ENCODE measurements around the gene WDR91.

The WDR91 gene

DNA sequence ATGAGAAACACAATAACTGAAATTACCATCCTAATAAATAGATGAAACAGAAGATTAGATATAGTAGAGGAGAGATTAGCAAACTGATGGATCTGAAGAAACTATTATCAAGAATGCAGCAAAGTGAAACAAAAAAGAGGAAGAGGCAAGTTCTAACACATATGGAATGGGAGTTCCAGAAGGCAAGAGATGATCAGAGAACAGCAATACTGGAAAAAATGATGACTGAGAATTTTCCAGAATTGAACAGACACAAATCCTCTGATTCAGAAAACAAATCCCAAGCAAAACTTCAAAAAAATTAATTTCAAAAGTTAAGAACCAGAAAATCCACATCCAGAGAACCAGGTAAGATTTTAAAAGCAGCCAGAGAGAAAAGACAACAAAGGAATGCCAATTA lies 20.6 kb downstream of the WDR91 start:
- TF ChIP-seq, protein P1, sequence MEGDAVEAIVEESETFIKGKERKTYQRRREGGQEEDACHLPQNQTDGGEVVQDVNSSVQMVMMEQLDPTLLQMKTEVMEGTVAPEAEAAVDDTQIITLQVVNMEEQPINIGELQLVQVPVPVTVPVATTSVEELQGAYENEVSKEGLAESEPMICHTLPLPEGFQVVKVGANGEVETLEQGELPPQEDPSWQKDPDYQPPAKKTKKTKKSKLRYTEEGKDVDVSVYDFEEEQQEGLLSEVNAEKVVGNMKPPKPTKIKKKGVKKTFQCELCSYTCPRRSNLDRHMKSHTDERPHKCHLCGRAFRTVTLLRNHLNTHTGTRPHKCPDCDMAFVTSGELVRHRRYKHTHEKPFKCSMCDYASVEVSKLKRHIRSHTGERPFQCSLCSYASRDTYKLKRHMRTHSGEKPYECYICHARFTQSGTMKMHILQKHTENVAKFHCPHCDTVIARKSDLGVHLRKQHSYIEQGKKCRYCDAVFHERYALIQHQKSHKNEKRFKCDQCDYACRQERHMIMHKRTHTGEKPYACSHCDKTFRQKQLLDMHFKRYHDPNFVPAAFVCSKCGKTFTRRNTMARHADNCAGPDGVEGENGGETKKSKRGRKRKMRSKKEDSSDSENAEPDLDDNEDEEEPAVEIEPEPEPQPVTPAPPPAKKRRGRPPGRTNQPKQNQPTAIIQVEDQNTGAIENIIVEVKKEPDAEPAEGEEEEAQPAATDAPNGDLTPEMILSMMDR (IDR thresholded peaks at IDR 0.05) = no peak
- Histone ChIP-seq H3K4me1 (ENCODE audit: control insufficient read depth in 1 of 2, insufficient read depth in 1 of 2, low read depth in 1 of 2, low read length in 1 of 2) (no peaks in the 10 kb centered on the region), H3K9me3 (no peaks in the 10 kb centered on the region), H3K27me3 (no peaks in the 10 kb centered on the region), H3K4me3 (ENCODE audit: low read depth in 1 of 2, low read length in 1 of 2) (no peak overlapping the region), H3K36me3 (peaks cover 84% of the 10 kb centered on the region), H3K27ac (no peak overlapping the region)

DNA sequence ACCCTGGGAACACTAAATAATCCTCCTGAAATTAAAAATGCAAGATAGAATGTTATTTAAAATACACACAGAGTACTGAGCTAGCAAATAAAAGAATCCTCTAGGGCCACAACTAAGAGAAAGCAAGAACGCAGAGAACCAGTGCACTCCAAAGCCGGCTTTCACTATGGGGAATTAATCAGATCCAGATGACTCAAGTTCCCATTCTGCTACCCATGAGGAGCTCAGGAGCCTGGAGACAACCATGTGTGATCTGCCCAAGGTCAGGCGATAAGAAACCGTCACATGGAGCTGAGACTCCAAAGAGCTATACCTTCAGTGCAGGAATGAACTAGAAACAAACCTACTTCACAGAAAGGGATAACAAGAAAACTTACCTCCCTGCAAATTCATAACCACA lies 21.4 kb downstream of the WDR91 start:
- H3K4me1 ChIP-seq (ENCODE audit: control insufficient read depth in 1 of 2, insufficient read depth in 1 of 2, low read depth in 1 of 2, low read length in 1 of 2) = no peaks in the 10 kb centered on the region
- TF ChIP-seq, protein P1 (IDR thresholded peaks at IDR 0.05) = no peak

DNA sequence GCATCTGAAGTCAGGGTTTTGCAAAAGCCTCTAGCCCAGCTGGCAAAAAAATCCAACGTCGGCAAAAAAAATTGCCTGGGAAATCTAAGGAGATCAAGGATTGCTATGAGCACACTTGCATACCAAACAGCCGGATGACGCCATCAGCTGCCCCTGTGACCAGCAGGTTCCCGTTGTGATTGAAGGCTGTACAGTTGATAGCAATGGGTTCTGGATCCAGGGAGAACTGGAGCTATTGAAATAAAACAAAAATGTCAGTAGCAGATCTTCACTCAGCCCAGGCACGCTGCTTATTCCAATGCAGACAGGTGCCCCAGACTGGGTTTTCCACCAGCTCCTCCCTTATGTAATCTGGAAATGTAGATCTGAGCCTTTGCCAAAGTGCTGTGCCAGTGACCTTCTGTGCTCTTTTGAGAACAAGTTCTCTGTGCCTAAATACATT lies 22.1 kb downstream of the WDR91 start:
- Histone ChIP-seq H3K27me3 (no peaks in the 10 kb centered on the region), H3K36me3 (peaks cover 85% of the 10 kb centered on the region), H3K4me3 (ENCODE audit: low read depth in 1 of 2, low read length in 1 of 2) (no peak overlapping the region), H3K4me1 (ENCODE audit: control insufficient read depth in 1 of 2, insufficient read depth in 1 of 2, low read depth in 1 of 2, low read length in 1 of 2) (no peaks in the 10 kb centered on the region), H3K27ac (no peak overlapping the region), H3K9me3 (no peaks in the 10 kb centered on the region)
- TF ChIP-seq, protein P1 (IDR thresholded peaks at IDR 0.05) = no peak

More for the DNA sequence above, 21.4 kb downstream of the WDR91 start:
- no peaks in the 10 kb centered on the region for H3K9me3 ChIP-seq
- no peak overlapping the region for H3K4me3 ChIP-seq (ENCODE audit: low read depth in 1 of 2, low read length in 1 of 2)
- H3K27ac ChIP-seq = no peak overlapping the region
- peaks cover 84% of the 10 kb centered on the region for H3K36me3 ChIP-seq
- H3K27me3 ChIP-seq = no peaks in the 10 kb centered on the region

DNA sequence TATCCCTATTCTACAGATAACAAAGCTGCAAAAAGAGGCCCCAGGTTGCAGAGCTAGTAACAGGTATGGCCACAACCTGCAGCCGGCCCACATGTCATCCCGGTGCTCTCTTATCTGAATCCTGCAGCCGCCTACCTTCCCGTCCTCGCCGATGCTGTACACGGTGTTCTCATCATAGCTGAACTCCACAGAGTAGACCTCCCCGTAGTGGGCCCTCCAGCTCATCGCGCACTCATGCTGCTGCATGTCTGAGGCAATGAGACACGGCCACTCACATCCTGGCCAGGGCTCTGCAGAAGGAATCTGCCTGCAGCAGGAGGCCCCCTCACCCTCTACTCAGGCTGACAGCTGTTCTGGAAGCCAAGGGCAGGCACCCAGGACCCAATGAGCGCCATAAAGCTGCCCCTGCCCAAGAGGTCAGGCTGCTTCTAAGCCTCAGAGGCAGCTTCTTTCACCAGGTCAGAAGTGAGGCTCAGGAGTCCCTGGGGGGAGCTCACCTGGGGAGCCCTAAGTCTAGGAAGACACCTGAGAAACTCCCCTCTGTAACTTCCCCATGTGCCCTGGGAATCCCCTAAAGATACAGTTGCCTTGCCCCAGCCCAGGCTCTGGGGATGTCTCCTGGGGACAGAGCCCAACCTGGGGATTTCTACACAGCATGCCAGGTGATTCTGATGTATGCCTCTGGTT lies 22.9 kb downstream of the WDR91 start:
- Histone ChIP-seq H3K27ac (no peak overlapping the region), H3K36me3 (peaks cover 83% of the 10 kb centered on the region), H3K4me3 (ENCODE audit: low read depth in 1 of 2, low read length in 1 of 2) (no peak overlapping the region), H3K27me3 (no peaks in the 10 kb centered on the region), H3K9me3 (no peaks in the 10 kb centered on the region), H3K4me1 (ENCODE audit: control insufficient read depth in 1 of 2, insufficient read depth in 1 of 2, low read depth in 1 of 2, low read length in 1 of 2) (no peaks in the 10 kb centered on the region)
- TF ChIP-seq, protein P1 (IDR thresholded peaks at IDR 0.05) = no peak

DNA sequence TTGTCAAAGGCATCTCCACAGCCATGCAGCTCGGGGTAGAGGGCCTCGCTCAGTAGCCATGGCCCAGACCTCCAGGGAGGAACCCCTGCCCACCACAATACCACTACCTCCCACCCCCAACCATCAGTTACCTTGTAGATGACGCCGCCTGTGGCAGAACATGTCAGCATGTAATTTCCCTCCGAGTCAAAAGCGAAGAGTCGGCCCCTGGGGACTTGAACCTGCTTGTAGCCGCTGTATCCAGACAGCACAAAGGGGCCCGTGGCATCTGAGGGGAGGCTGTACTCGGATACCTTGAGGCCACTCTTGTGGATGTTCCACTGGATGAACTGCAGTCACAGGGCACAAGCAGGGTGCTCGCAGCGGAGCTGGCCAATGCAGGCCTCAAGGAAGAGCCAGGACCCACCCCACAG lies 24.5 kb downstream of the WDR91 start:
- Histone ChIP-seq H3K4me1 (ENCODE audit: control insufficient read depth in 1 of 2, insufficient read depth in 1 of 2, low read depth in 1 of 2, low read length in 1 of 2) (no peaks in the 10 kb centered on the region), H3K36me3 (peaks cover 71% of the 10 kb centered on the region), H3K9me3 (peaks cover 14% of the 10 kb centered on the region), H3K27me3 (no peaks in the 10 kb centered on the region), H3K27ac (no peak overlapping the region), H3K4me3 (ENCODE audit: low read depth in 1 of 2, low read length in 1 of 2) (no peak overlapping the region)
- TF ChIP-seq, protein P1 (IDR thresholded peaks at IDR 0.05) = no peak

All from neutrophil (primary cell).